T-helper 2 cell (primary cell): ENCODE measurements around the gene C1QTNF12.

Experiments
- DNase-seq, 5 experiments: peaks; one replicate each; pipeline versions ENCODE4 v3.0.0 to v3.0.0-alpha.2; 2012 to 2022

The C1QTNF12 gene

DNA sequence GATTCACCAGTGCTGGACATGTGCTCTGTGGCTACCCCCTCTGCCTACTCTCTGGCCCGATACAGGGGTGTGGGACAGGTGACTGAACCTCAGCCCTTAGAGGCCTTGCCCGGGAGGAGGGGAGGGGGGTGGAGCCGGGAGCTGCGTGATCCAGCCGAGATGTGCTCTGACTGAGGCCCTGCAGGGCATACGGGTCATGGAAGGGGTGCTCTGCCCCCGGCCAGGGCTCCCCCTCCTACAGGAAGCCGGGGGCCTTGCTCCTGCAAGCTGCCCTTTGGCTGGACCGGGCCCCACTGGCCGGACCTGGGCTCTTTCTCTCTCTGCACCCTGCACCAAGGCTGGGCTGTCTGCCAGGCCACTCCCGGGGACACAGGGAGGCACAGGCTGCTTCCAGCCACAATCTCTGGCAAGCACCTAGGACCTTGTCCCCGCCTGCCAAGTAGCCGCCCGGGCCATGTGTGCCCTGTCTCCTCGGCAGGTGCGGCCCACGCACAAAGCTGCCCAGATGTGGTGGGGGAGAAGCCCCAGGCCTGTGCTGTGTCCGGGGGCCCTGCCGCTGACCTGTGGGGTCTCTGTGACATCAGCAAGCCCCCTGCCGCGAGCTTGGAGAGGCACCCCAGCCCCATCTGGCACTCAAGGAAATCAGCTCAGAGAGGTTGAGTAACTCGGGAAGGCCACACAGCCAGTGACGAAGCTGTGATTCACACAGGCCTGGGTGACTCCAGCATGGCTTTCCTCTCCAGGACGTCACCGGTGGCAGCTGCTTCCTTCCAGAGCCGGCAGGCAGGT is 35.2 kb upstream of the C1QTNF12 start:
- DNase-seq = no peak

GRCh38 chr1:1280782-1281481 is 34.4 kb upstream of the C1QTNF12 start:
- no peak for DNase-seq

DNA sequence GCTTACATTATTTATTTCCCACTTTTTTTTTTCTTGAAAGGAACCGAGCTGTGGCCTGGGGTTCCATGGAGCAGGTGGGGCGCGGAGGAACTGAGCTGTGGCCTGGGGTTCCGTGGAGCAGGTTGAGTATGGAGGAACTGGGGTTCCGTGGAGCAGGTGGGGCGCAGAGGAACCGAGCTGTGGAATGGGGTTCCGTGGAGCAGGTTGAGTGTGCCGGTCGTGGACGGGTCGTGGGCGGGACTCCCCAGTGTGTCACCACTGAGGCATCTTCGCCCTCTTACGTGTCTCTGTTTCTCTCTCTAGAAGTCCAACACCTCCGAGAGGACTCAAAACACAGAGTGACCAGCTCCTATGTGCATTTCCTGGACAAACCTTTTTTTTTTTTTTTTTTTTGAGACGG is 32.5 kb upstream of the C1QTNF12 start:
- DNase-seq = no peak

- DNase-seq = no peak
Measured at GRCh38 chr1:1278620-1279019, 32.1 kb upstream of the C1QTNF12 start.

GRCh38 chr1:1275836-1276235 is 29.3 kb upstream of the C1QTNF12 start:
- no peak for DNase-seq

- DNase-seq = no peak
Measured at GRCh38 chr1:1274931-1275431, 28.5 kb upstream of the C1QTNF12 start.

- no peak for DNase-seq
Measured at GRCh38 chr1:1274299-1274930, 27.9 kb upstream of the C1QTNF12 start.

DNA sequence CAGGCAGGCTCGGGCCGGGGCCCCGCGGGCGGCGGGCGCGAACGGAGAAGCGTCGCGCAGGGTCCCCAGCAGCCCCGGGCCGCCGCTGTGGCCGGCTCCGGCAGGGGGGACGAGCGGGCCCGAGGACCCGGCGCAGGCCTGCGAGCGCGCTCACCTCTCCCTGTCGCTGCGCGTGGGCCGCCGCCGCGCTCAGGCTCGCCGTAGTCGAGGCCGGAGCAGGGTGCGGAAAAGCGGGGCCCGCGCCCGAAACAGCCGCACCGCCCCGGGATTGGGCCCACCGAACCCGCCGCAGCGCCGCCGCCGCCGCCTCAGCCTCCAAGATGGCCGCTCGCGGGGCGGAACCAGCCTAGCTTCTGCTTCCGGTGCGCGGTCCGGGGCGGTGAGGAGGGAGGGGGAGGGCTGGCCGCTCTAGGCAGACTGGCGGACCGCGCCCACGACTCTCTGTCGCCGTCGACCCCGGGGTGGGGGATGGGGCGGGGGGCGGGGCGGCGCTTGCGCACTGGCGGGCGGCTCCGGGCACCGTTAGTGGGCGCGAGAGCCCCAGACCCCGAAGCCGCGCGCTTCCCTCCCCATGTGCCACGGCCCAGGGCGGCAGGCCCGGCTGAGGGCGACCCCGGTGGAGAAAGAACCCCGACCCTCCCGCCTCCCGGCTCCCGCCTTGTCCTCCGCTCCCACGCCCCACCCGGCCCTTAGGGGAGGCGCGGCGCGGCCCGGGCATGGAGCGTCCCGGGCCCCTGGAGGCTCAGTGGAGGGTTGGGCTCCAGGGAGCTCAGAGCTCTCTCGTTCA is 27.2 kb upstream of the C1QTNF12 start, which contains the start of gene UBE2J2:
TSS of gene UBE2J2 (minus strand) at position 343 of the 787 bp plus-strand sequence. CDS start 5,862 bp downstream, outside the sequence.
- DNase-seq = peak; percentile 83 to 97 (median 89)

DNA sequence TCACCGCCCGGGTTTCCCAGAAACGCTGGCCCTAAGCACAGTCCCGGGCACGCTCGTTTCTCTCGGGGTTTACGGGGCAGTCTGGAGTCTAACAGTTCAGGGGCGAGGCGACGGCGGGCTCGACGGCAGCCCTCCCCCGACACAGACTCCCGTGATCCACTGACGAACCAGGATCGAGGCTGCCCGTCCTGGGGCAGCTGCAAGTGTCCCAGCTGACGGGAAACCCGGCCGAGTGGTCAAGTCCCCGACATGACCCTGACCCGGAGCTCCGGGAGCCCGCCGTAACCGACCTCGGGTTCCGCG is 26.6 kb upstream of the C1QTNF12 start:
- DNase-seq = no peak

- DNase-seq = no peak
Measured at GRCh38 chr1:1272341-1273208, 26.1 kb upstream of the C1QTNF12 start.

DNA sequence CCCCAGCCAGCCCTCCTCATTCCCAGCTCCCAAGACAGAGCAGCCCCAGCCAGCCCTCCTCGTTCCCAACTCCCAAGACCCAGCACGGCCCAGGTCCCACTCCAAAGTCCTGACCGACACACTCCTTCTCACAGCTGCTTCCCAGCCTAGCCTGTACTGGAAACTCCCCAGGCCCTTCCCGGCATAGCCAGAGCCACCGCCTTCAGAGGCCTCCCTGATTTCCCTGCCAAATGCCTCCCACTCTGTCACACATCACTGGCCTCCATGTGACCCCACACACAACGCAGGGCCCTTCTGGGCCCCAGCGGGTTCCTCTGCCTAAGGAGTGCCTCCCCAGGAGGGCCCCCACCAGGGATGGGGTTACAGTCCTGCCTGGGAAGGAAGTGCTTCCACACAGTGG is 24.3 kb upstream of the C1QTNF12 start:
- no peak for DNase-seq

DNA sequence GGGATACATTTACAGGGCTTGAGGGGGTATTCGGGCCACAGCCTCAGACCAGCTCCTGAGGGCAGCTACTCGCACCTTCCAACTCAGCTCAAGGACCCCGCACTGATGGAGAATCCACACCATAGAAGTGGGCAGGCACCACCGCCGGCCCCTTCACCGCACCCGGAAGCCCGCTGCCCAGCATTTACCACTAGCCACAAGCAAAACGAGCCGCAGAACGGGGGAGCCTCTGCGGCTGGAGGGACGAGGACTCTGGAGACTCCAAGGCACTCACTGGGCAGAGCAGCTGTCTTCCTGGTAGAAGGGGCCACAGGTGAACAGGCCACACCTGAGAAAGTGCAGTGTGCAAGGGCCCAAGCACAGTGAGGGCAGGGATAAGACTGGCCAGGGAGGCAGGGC is 21.8 kb upstream of the C1QTNF12 start:
- no peak for DNase-seq

- DNase-seq = no peak
Measured at GRCh38 chr1:1267488-1268283, 21.2 kb upstream of the C1QTNF12 start.

DNA sequence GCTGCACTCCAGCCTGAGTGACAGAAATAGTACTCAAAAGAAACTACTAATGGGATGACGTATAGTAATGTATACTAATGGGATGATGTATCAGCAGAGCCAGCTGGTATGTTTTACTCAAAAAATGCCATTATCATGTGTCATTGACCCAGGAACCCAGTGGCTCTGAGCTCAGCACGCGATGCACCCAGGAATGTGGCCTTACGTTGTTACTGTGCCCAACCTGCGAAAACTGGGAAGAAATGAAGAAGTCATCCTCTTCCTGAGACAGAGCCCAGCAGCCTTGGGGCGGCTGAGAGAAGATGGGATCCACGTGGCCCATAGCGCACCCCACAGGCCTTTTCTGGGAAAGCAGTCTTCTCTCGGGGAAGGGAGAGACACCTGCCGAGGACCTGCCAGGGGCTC is 18.3 kb upstream of the C1QTNF12 start:
- DNase-seq = no peak

DNA sequence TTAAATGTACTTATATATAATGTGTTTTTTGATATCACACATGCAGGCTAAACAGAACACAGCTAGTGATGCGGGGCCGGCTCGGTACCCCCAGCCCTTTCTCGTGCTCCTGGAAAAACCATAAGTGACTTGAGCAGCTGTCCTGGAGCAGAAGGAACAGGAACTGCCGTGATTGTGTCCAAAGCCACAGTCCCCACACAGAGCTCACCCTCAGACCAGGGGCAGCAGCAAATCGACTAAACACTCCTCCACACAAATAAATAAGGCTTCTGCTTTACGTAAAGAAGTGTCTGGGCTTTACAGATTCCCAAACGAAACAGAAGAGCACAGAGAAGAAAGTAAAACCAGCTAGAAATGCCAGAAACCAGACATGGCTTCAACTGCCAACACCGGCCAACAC is 17.5 kb upstream of the C1QTNF12 start:
- no peak for DNase-seq

DNA sequence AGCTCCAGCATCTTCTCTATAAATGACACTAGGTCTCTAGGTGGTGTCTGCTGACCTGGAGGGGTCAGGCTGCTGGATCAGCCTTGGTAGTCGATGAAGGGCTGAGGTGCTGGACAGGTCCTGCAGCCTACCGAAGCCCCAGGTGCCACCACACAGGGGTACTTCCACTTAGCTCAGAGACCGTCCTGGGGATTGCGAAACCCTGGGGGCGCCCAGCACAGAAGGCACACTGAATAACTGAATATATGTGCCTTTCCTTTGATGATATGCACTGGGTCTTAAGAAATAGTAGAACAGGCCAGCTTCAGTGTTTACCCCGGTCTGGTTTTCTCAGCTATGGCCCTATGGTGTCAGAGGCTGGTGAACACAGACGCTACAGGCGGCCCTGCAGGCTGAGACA is 16.2 kb upstream of the C1QTNF12 start:
- no peak for DNase-seq

DNA sequence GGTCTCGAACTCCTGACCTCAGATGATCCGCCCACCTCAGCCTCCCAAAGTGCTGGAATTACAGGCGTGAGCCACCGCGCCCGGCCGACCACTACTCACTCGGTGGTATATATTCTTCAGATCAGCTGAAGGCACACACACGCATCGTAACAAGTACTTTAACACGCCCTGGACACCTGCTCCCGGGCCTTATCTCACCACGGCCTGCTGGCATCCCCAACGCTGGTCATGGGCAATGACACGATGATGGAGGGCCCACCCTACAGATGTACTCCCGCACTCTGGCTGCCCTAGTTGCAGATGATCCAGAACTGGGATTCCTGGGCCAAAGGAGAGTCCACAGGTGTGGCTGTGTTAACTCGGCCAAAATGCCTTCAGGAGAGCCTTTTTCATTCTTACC is 15.5 kb upstream of the C1QTNF12 start:
- DNase-seq = no peak

GRCh38 chr1:1260843-1261560 is 14.5 kb upstream of the C1QTNF12 start:
- DNase-seq = no peak

DNA sequence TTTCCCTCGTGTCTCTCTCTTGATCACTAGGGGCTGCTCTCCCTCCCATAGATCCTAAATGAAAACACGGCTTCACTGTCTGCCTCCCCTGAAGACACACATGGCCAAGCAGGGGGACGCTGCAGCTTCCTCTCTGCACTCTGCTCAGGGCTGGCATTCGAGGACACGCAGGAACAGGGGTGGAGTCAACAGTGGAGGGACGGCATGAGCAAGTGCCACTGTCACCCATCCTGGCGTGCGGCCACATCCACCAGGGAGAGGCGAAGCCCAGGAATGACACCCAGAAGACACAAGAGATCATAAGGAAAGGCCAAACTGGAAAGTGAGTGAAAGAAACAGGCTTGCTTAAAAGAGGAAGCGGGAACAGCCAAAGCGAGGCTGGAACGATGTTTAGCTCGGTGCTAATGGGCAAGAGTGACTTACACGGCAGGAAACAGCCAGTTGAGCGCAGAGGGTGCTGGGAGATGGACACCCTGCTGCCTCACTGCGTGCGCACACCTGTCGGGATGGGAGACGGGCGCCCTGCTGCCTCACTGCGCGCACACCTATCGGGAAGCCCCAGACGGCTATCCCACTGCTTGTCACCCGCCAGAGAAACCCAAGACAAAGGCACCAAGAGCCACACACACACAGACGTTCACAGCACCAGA is 13.6 kb upstream of the C1QTNF12 start:
- no peak for DNase-seq

DNA sequence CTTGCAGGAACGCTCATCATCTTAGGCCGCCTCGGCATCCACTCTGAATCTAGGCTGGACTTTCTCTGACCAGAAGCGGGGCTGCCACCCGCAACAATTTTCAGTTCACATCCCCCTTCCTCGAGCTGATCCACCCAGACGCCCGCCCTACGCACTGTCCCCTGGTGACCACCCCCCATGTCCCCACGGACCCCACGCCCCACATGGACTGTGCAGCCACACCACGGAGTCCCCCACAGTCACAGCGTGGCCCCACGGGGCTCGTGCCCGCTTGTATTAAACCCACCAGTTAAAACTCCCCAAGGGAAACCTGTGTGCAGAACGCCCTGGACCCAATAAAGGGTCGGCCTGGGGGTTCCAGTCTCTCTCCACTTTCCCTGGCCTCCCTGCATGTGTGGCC is 13.0 kb upstream of the C1QTNF12 start:
- DNase-seq = no peak
